GM12878 (cell line): Measurements from ENCODE around the gene NFAM1. TPM values are rescaled to one million over a fixed set of nuclear protein-coding genes. Genes with fewer than 3 reads are reported as not detected.
A peak's percentile ranks its signal among the peaks of the same experiment; 100 is the strongest.

ENCODE experiments used
- ATAC-seq: fragments of 200-7000 bp; cut with Tn5 transposase; 3 replicates; pipeline ENCODE4 v1.9.1; 2020; ENCODE audit warnings: mild to moderate bottlenecking, moderate library complexity
- BruUV-seq: library from RNA; stranded (reverse); fragments of 400-500 nt; replicated peaks from 2 replicates; lab custom pipeline; 2021; lab: Mats Ljungman, UMichigan
- CTCF ChIA-PET: fragments of 300-600 bp; sonication (Branson Sonifier 250); formaldehyde crosslinking; extraction: SDS; loops from one replicate; lab custom pipeline; 2021; ENCODE audit warnings: inconsistent platforms; lab: Yijun Ruan, JAX
- POLR2A ChIA-PET: fragments of 350-600 bp; formaldehyde crosslinking; extraction: SDS; loops from one replicate; lab custom pipeline; 2021; ENCODE audit warnings: inconsistent platforms; lab: Charles Lee
- RAD21 ChIA-PET: fragments of 300-600 bp; sonication (Branson Sonifier 250); formaldehyde crosslinking; loops from one replicate; lab custom pipeline; 2023; ENCODE audit warnings: antibody characterized with exemption; ENCODE audit not compliant: unreplicated experiment; lab: Charles Lee
- SMC1A ChIA-PET: fragments of 300-600 bp; sonication (Branson Sonifier 250); formaldehyde crosslinking; loops from one replicate; lab custom pipeline; 2023; ENCODE audit not compliant: unreplicated experiment, uncharacterized antibody; lab: Charles Lee
- DNase-seq: peaks from one replicate; pipeline ENCODE4 v3.0.0-alpha.2; 2011; ENCODE audit warnings: low read depth, low spot score
- FAIRE-seq: peaks from 3 replicates; lab custom pipeline; 2011; peaks lifted over from hg19 to GRCh38; lab: Jason Lieb, UNC
- H2AFZ ChIP-seq: 2 replicates; pipeline ENCODE4 v1.6.0; 2011; ENCODE audit warnings: low read depth, low read length, control low read depth; ENCODE audit not compliant: control insufficient read depth
- H3K27ac ChIP-seq: 2 replicates; pipeline ENCODE4 v1.5.1; 2011; ENCODE audit warnings: control low read depth; ENCODE audit not compliant: control insufficient read depth, insufficient read depth
- H3K27me3 ChIP-seq, 2 experiments: replicated peaks in 1 of 2; 2 replicates each; pipeline versions ENCODE4 v1.6.0 to v1.6.1; 2011; ENCODE audit warnings: low read length in 1 of 2; ENCODE audit not compliant: control insufficient read depth in 2 of 2, insufficient read depth in 2 of 2
- H3K36me3 ChIP-seq, 2 experiments: 2 replicates each; pipeline ENCODE4 v1.5.1; 2011; ENCODE audit warnings: low read length in 1 of 2; ENCODE audit not compliant: control insufficient read depth in 2 of 2, insufficient read depth in 2 of 2
- H3K4me1 ChIP-seq: 2 replicates; pipeline ENCODE4 v1.6.1; 2011; ENCODE audit warnings: mild to moderate bottlenecking, low read length, moderate library complexity, mixed read lengths; ENCODE audit not compliant: control insufficient read depth, insufficient read depth
- H3K4me2 ChIP-seq: 2 replicates; pipeline ENCODE4 v1.6.0; 2011; ENCODE audit warnings: control low read depth; ENCODE audit not compliant: control insufficient read depth, insufficient read depth
- H3K4me3 ChIP-seq: fragments of 200-600 bp; sonication (generic); 2 replicates; pipeline ENCODE4 v1.5.1; 2016
- H3K79me2 ChIP-seq: 2 replicates; pipeline ENCODE4 v1.6.0; 2011; ENCODE audit warnings: low read length; ENCODE audit not compliant: control insufficient read depth, insufficient read depth
- H3K9ac ChIP-seq: 2 replicates; pipeline ENCODE4 v1.8.0; 2011; ENCODE audit warnings: low read length, control low read depth, mixed read lengths; ENCODE audit not compliant: control insufficient read depth, insufficient read depth
- H3K9me3 ChIP-seq: replicated peaks from 3 replicates; pipeline ENCODE4 v1.5.1; 2011; ENCODE audit warnings: mild to moderate bottlenecking, low read length; ENCODE audit not compliant: control insufficient read depth, insufficient read depth
- H4K20me1 ChIP-seq: 2 replicates; pipeline ENCODE4 v1.6.0; 2011; ENCODE audit not compliant: control insufficient read depth, insufficient read depth
- CBX5 ChIP-seq: sonication (generic); IDR thresholded peaks from 2 replicates; pipeline ENCODE4 v1.6.1; 2016; ENCODE audit warnings: low read depth, moderate library complexity, mild to moderate bottlenecking, inconsistent platforms
- CTCF ChIP-seq, 3 experiments: IDR thresholded peaks in 2 of 3; conservative IDR thresholded peaks in 1 of 3; 2 replicates each; pipeline ENCODE4 v1.5.1; 2011; ENCODE audit warnings: low read depth in 3 of 3, low read length in 3 of 3, mild to moderate bottlenecking in 3 of 3, control low read depth in 2 of 3, moderate library complexity in 2 of 3, inconsistent platforms in 1 of 3, mixed read lengths in 1 of 3; ENCODE audit not compliant: control insufficient read depth in 2 of 3, insufficient read depth in 1 of 3; ENCODE audit errors: extremely low read depth in 1 of 3
- FOXK2 ChIP-seq: fragments of 450-650 bp; IDR thresholded peaks from 2 replicates; pipeline ENCODE4 v1.6.1; 2017; ENCODE audit warnings: mild to moderate bottlenecking, moderate library complexity
- MEF2A ChIP-seq: IDR thresholded peaks from 2 replicates; pipeline ENCODE4 v1.6.1; 2011; ENCODE audit warnings: low read depth, mild to moderate bottlenecking, low read length, moderate library complexity; ENCODE audit not compliant: insufficient read depth
- RAD21 ChIP-seq: IDR thresholded peaks from 2 replicates; pipeline ENCODE4 v1.6.1; 2011; ENCODE audit warnings: mild to moderate bottlenecking, low read depth, low read length, moderate library complexity; ENCODE audit not compliant: insufficient read depth
- SMC3 ChIP-seq: IDR thresholded peaks from 2 replicates; pipeline ENCODE4 v1.6.1; 2011; ENCODE audit warnings: low read length, improper control_type of control experiment, borderline replicate concordance
- SPI1 ChIP-seq: IDR thresholded peaks from 2 replicates; pipeline ENCODE4 v1.6.1; 2011; ENCODE audit warnings: low read depth, mild to moderate bottlenecking, low read length, moderate library complexity, borderline replicate concordance; ENCODE audit not compliant: insufficient read depth
- TAF1 ChIP-seq: IDR thresholded peaks from 2 replicates; pipeline ENCODE4 v1.6.1; 2011; ENCODE audit warnings: mild to moderate bottlenecking, low read depth, low read length, borderline replicate concordance
- ZBTB33 ChIP-seq: fragments of 450-650 bp; IDR thresholded peaks from 2 replicates; pipeline ENCODE4 v1.6.1; 2017; ENCODE audit warnings: mild to moderate bottlenecking
- ZNF217 ChIP-seq: fragments of 450-650 bp; IDR thresholded peaks from 2 replicates; pipeline ENCODE4 v1.6.1; 2017; ENCODE audit warnings: antibody characterized with exemption, mild to moderate bottlenecking
- ZNF592 ChIP-seq: fragments of 450-650 bp; IDR thresholded peaks from 2 replicates; pipeline ENCODE4 v1.6.1; 2017; ENCODE audit warnings: mild to moderate bottlenecking, moderate library complexity
- ZZZ3 ChIP-seq: IDR thresholded peaks from 2 replicates; pipeline ENCODE4 v1.6.1; 2011; ENCODE audit warnings: low read depth; ENCODE audit not compliant: control insufficient read depth, insufficient read length
- WGBS: methylation state at CpG from one replicate; pipeline ENCODE4 v1.1.6; 2016; ENCODE audit warnings: low lambda C conversion rate; ENCODE audit not compliant: insufficient replicate concordance, insufficient coverage; ENCODE audit errors: missing lambda C conversion rate; 5-methylcytosine and 5-hydroxymethylcytosine counted together
- in situ Hi-C: fragments of 300-500 bp; cut with MboI; formaldehyde crosslinking; loops from 9 replicates; pipeline ENCODE4 v1.14.3; 2018; ENCODE audit warnings: mixed read lengths
- intact Hi-C: fragments of 100-400 bp; cut with micrococcal nuclease; formaldehyde crosslinking; loops from one replicate; pipeline ENCODE4 v1.14.2; 2022; ENCODE audit not compliant: unreplicated experiment
- polyA plus RNA-seq, 11 experiments: library from polyadenylated mRNA; depleted of rRNA in 4 of 11; unstranded in 6 of 11; stranded (reverse) in 5 of 11; fragments of >200 nt; fragmentation: Nextera tagmentation in 4 of 11; fragmentation: Illumina TruSeq in 1 of 11; extraction: Ambion mirVana in 4 of 11; extraction: Trizol in 1 of 11; gene quantifications; 1 replicate in 1 of 11; 2 replicates in 10 of 11; pipeline versions ENCODE4 v1.2.1 to v1.2.3, GENCODE V29; 2011 to 2016; ENCODE audit warnings: inconsistent platforms in 2 of 11, missing spikeins in 2 of 11, low read depth in 1 of 11
- total RNA-seq, 4 experiments: library from RNA; depleted of rRNA in 3 of 4; stranded (reverse); fragments of >200 nt in 3 of 4; fragmentation: Illumina TruSeq in 1 of 4; extraction: Trizol in 1 of 4; gene quantifications; 2 replicates each; pipeline versions ENCODE4 v1.2.1 to v1.2.3, GENCODE V29; 2013 to 2021

NFAM1 gene
- total and polyA plus RNA-seq, 10 of the 15 experiments (the other 5 are each of a cell fraction or from before 2014, with no cell fraction given): 0.13 to 1.3 (median 0.24) TPM; not detected in 3

- TF ChIP-seq MEF2A: no peak
Observed at GRCh38 chr22:42475122-42475521, 42.9 kb upstream of the NFAM1 start (continued).

GRCh38 chr22:42473484-42474193 is 41.4 kb upstream of the NFAM1 start:
- Histone ChIP-seq H3K9ac (no peak overlapping the region), H3K36me3 (no peaks in the 10 kb centered on the region), H4K20me1 (no peaks in the 10 kb centered on the region), H3K9me3 (no peaks in the 10 kb centered on the region), H3K4me2 (no peak overlapping the region), H3K27me3 (0 out of 4 replicates have a peak, but pooled peaks cover 1 to 3% of the 10 kb centered on the region in 2 experiments), H2AFZ (no peak overlapping the region; the same call in 1 of the 2 replicates), H3K27ac (no peak overlapping the region), H3K4me3 (no peak overlapping the region), H3K79me2 (no peaks in the 10 kb centered on the region), H3K4me1 (no peaks in the 10 kb centered on the region)
- POLR2A ChIA-PET: interaction anchor here (0.9 kb wide), 1 partner anchor 38 kb away, joined by 3 read pairs; no protein-coding TSS in a partner anchor
- CTCF ChIA-PET: interaction anchor here (0.6 to 3.5 kb wide), 33 partner anchors 9 to 769 kb away, joined by 3 to 40 read pairs (median 4); partner anchors contain the start of genes NDUFA6 and NFAM1
- RAD21 ChIA-PET: interaction anchor here (1.0 to 2.2 kb wide), 11 partner anchors 15 to 394 kb away, joined by 3 to 20 read pairs (median 4); partner anchors contain the start of genes NDUFA6 and SMDT1
- DNase-seq (no peak), ATAC-seq (peak; percentile 89), FAIRE-seq (peak; percentile 75)
- 70% methylated on average over 5 of the region's 5 CpGs for WGBS
- in situ Hi-C loops: no loop called here
- intact Hi-C loops: loop anchor here (1.0 to 10.0 kb wide), 2 partner anchors 304 to 509 kb away; partner anchors contain the start of gene SEPTIN3
- BruUV-seq: no TSS peak
- SMC1A ChIA-PET: interaction anchor here (0.5 to 2.5 kb wide), 17 partner anchors 9 to 508 kb away, joined by 3 to 23 read pairs (median 4); partner anchors contain the start of genes NDUFA6 and NFAM1
- no peak for TF ChIP-seq ZNF592
- TF ChIP-seq CBX5: no peak
- TF ChIP-seq ZNF217: no peak
- peak; percentile 63; the same call in 1 of the 2 replicates for TF ChIP-seq SMC3
- TF ChIP-seq ZZZ3: no peak
- no peak for TF ChIP-seq ZBTB33
- TF ChIP-seq FOXK2: no peak
- no peak for TF ChIP-seq SPI1
- peak; percentile 68 for TF ChIP-seq RAD21
- TF ChIP-seq TAF1: no peak
- TF ChIP-seq CTCF (IDR thresholded peaks at IDR 0.05 in 2 of 3, conservative IDR thresholded peaks at IDR 0.05 in 1 of 3; ENCODE audit: control insufficient read depth in 2 of 3, extremely low read depth in 1 of 3, insufficient read depth in 1 of 3, low read depth in 3 of 3, low read length in 3 of 3): peak; percentile 67 to 73 (median 70)
